GM21390 (cell line): ENCODE results near the gene AKTIP.
A peak's percentile ranks its signal among the peaks of the same experiment; 100 is the strongest.

Experiments used
- ATAC-seq: cut with Tn5 transposase; IDR thresholded peaks from one replicate; pipeline ENCODE4 v1.9.1; 2021; ENCODE audit not compliant: unreplicated experiment

Gene AKTIP

DNA sequence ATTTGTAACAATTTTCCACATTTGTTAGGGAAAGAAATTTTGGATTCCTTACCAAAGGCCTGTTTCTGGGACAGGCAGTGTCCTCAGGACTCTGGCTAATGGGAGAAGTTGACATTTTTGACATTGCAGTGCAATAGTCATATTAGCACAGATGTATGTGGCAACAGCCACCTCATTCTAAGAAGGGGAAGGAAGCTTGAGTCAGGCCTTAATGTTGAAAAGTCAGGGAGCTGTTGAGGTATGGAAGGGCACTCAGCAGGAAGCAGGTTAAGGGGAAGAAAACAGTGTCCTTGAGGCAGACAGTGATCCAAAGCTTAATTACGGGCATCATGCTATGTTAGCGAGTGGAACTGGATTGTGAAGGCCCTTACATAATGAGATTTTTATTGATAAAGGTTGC, 20.9 kb downstream of the AKTIP start:
- no peak for ATAC-seq

GRCh38 chr16:53480394-53480793, 22.6 kb downstream of the AKTIP start:
- ATAC-seq: no peak

DNA sequence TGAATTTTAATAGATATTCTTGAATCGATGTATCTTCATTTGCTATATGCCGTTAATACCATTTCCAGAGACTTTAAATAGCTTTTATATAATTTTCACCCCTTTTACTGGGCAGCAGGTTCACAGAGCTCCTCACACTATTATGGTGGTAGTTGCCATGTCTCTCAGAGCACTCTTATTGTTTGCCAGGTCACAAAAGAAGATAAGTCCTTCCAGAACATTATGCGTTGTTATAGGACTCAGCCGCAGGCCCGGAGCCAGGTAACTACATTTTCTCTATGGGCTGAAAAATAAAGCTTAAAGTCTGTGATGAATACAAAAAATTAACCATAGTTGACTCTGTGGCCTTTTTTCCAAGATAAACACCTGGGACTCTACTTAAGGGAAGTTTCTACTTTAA, 24.0 kb downstream of the AKTIP start:
- ATAC-seq: no peak

- no peak for ATAC-seq
Observed at GRCh38 chr16:53476867-53477266, 26.1 kb downstream of the AKTIP start.

DNA sequence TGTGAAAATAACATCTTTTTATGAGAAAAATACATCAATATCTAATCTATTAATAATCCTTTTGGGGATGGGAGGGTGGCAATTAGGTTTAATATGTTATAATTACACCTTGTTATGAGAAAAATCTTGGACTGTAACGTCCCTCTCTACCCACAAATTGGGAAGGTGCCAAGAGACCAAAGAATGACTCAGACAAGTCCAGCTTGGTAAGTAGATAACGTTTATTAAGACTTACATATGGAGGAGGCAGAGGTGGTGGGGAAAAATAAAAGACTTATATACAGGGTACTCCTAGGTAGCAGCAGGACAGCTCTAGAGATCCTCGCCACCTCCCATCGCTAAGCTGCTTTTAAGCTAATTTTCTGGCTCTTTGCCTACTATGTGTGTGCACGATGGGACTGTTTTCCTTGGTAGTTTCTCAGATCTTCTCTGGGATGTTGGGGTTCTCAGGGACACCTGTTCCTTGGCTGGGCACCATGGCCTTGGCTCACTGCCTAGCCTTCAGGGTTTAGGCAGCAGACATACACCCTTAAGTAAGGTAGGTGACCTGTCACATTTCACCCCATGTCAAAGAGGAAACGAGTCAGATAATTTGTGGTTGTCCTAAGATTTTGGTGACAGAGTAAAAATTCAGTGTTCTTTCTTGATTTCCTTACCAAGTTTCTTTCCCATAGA, 37.3 kb downstream of the AKTIP start:
- ATAC-seq: no peak

DNA sequence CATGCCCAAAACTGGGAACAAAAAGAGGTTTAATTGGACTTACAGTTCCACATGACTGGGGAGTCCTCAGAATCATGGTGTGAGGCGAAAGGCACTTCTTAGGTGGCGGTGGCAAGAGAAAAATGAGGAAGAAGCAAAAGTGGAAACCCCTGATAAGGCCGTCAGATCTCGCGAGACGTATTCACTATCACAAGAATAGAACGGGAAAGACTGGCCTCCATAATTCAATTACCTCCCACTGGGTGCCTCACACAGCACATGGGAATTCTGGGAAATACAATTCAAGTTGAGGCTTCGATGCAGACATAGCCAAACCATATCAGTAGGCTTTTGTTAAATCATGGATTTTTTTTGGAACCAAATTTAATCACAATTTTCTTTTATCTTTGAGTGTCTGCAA, 44.4 kb downstream of the AKTIP start:
- no peak for ATAC-seq

GRCh38 chr16:53457670-53458069, 45.3 kb downstream of the AKTIP start:
- peak; percentile 100 for ATAC-seq

DNA sequence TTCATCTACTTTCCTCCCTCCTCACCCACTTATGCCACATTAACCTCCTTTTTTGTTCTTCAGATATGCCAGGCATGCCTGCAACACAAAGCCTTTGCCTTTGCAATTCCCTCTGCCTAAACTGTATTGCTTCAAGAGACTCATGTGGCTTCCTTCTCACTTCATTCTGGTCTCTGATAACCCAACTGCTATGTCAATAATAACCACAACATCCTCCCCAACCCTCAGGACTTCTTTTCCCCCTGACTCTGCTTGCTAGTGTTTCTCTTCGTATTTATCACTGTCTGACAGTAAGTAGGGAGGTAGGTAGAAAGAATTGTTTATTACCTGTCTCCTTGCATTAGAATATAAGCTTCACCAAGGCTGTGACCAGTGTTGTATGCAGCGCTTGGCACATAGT, 46.4 kb downstream of the AKTIP start:
- no peak for ATAC-seq

GRCh38 chr16:53453928-53454327, 49.1 kb downstream of the AKTIP start:
- ATAC-seq: no peak

- peak; percentile 49 for ATAC-seq
Observed at GRCh38 chr16:53449816-53450517, 53.0 kb downstream of the AKTIP start.

DNA sequence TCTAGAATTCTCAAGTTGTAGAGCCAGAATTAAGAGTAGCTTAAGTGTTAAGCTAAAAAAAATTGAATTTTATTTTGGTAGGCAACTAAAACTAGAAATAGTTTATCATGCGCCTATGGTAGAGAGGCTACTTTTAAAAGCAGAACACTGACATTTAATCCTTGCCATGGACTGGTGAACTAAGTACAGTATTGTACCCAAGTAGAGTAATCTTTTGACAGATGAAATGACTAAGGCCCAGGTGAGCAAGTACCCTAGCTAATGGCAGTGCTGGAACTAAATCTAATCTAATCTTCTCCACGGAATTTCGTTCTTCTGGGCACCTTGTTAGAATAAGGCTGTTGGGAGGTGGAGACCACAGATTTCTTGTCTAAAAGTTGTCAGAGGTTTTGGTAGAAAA, 56.9 kb downstream of the AKTIP start:
- no peak for ATAC-seq

GRCh38 chr16:53445534-53445933, 57.5 kb downstream of the AKTIP start:
- no peak for ATAC-seq
